ENCODE results near the gene AMBRA1. TPM values are rescaled to one million over a fixed set of nuclear protein-coding genes. Genes with fewer than 3 reads are reported as not detected.

Gene AMBRA1
- total and polyA plus RNA-seq, 2 of the 8 experiments (the other 6 are each of a cell fraction or from before 2014, with no cell fraction given): 14.2 to 37.4 TPM

GRCh38 chr11:46455834-46456233, 138.0 kb downstream of the AMBRA1 start:
- H2BK15ac ChIP-seq (ENCODE audit: low read length): no peak overlapping the region
- no peak overlapping the region for H3K9ac ChIP-seq (replicated peaks in 1 of 4; ENCODE audit: extremely low read depth in 1 of 4, low read depth in 3 of 4, low read length in 3 of 4)
- no peak overlapping the region for H4K5ac ChIP-seq (ENCODE audit: insufficient read length, low read depth, low read length)
- no peak overlapping the region for H2AFZ ChIP-seq (ENCODE audit: low read length)
- CTCF ChIA-PET (ENCODE audit: partially characterized antibody): interaction anchor here (1.0 to 3.9 kb wide), 9 partner anchors 10 to 73 kb away, joined by 3 to 15 read pairs (median 4); no protein-coding TSS in a partner anchor
- no peak overlapping the region for H2BK120ac ChIP-seq (replicated peaks; ENCODE audit: low read depth, low read length)
- WGBS, 2 experiments (ENCODE audit: extremely low coverage in 1 of 2, insufficient coverage in 1 of 2, insufficient read length in 1 of 2, insufficient replicate concordance in 2 of 2, low coverage in 1 of 2, low lambda C conversion rate in 2 of 2, missing lambda C conversion rate in 1 of 2): 63% methylated on average over 1 of the region's 1 CpG; no CpG with 5 or more reads in 1 of the 2 experiments
- H2AK5ac ChIP-seq (ENCODE audit: low read depth, low read length): no peak overlapping the region
- no peak overlapping the region for H2BK5ac ChIP-seq (ENCODE audit: low read depth, low read length)
- H3K4me1 ChIP-seq (replicated peaks in 1 of 4; ENCODE audit: control insufficient read depth in 3 of 4, insufficient read depth in 4 of 4, low read length in 3 of 4): peaks cover 6 to 19% (median 13%) of the 10 kb centered on the region in 4 experiments; a peak in 6 of 7 replicates
- H3K14ac ChIP-seq (ENCODE audit: insufficient read length): no peak overlapping the region
- H3K27ac ChIP-seq (ENCODE audit: low read depth, low read length): no peak overlapping the region
- no peaks in the 10 kb centered on the region; the same call in 1 of the 2 replicates for H3K79me1 ChIP-seq (ENCODE audit: low read depth, low read length)
- TF ChIP-seq CTCF (IDR thresholded peaks at IDR 0.05; ENCODE audit: control extremely low read depth in 1 of 3, insufficient read depth in 1 of 3, low read depth in 1 of 3, low read length in 3 of 3) (no peak), KDM1A (IDR thresholded peaks at IDR 0.05; ENCODE audit: borderline replicate concordance, low read length) (no peak), BRCA1 (IDR thresholded peaks at IDR 0.05; ENCODE audit: low read depth, low read length) (no peak), EGR1 (IDR thresholded peaks at IDR 0.05; ENCODE audit: borderline replicate concordance, low read depth, low read length) (no peak), GABPA (IDR thresholded peaks at IDR 0.05; ENCODE audit: borderline replicate concordance, insufficient read depth, low read length) (no peak), BACH1 (IDR thresholded peaks at IDR 0.05; ENCODE audit: low read length) (no peak), PHF8 (conservative IDR thresholded peaks at IDR 0.05; ENCODE audit: low read depth, low read length) (no peak), NRF1 (IDR thresholded peaks at IDR 0.05; ENCODE audit: low read depth, low read length) (no peak), RAD21 (IDR thresholded peaks at IDR 0.05 in 1 of 2, conservative IDR thresholded peaks at IDR 0.05 in 1 of 2; ENCODE audit: low read depth in 2 of 2, low read length in 2 of 2) (no peak), POLR2AphosphoS5 (IDR thresholded peaks at IDR 0.05; ENCODE audit: low read depth, low read length) (no peak), TBP (IDR thresholded peaks at IDR 0.05; ENCODE audit: low read depth, low read length) (no peak), SP4 (IDR thresholded peaks at IDR 0.05; ENCODE audit: low read length) (no peak)
- POLR2A ChIA-PET (ENCODE audit: partially characterized antibody): interaction anchor here (0.6 to 2.0 kb wide), 3 partner anchors 20 to 64 kb away, joined by 4 to 6 read pairs (median 5); no protein-coding TSS in a partner anchor
- no peaks in the 10 kb centered on the region for H3K23me2 ChIP-seq (ENCODE audit: low read depth, low read length)
- H3K9me3 ChIP-seq (ENCODE audit: insufficient read depth in 2 of 2, low read depth in 1 of 2, low read length in 1 of 2): no peaks in the 10 kb centered on the region
- no peak overlapping the region for H4K91ac ChIP-seq (replicated peaks; ENCODE audit: insufficient read length, low read length)
- H3K79me2 ChIP-seq (ENCODE audit: control insufficient read depth in 1 of 2, insufficient read depth in 2 of 2, low read length in 2 of 2): 0 out of 4 replicates have a peak, but pooled peaks cover 0 to 3% of the 10 kb centered on the region in 2 experiments
- no peak overlapping the region for H3K23ac ChIP-seq (ENCODE audit: insufficient read length)
- H3K56ac ChIP-seq (replicated peaks; ENCODE audit: insufficient read length, low read depth, low read length): no peak overlapping the region
- H4K20me1 ChIP-seq (replicated peaks in 1 of 2; ENCODE audit: control insufficient read depth in 1 of 2, insufficient read depth in 2 of 2, low read length in 2 of 2): no peaks in the 10 kb centered on the region
- H3K4me3 ChIP-seq (ENCODE audit: extremely low read depth in 1 of 4, insufficient read depth in 2 of 4, low read depth in 3 of 4, low read length in 4 of 4): no peak overlapping the region
- no peak overlapping the region for H2BK20ac ChIP-seq (ENCODE audit: low read length)
- DNase-seq (ENCODE audit: low read depth in 1 of 2, low spot score in 2 of 2): no peak
- H3K18ac ChIP-seq (ENCODE audit: extremely low read depth, low read length): no peak overlapping the region
- no peaks in the 10 kb centered on the region for H3K27me3 ChIP-seq (replicated peaks in 1 of 4; ENCODE audit: control insufficient read depth in 3 of 4, extremely low read depth in 1 of 4, insufficient read depth in 3 of 4, low read length in 3 of 4)
- no peaks in the 10 kb centered on the region for H3K36me3 ChIP-seq (ENCODE audit: control insufficient read depth in 2 of 4, insufficient read depth in 4 of 4, low read length in 3 of 4)
- H2BK12ac ChIP-seq (ENCODE audit: low read depth, low read length): no peak overlapping the region
- FAIRE-seq: no peak
- no peak overlapping the region for H4K8ac ChIP-seq (ENCODE audit: extremely low read depth, insufficient read depth, low read length)
- peak overlapping the region; percentile 55 to 81; a peak in 3 of 4 replicates for H3K4me2 ChIP-seq (ENCODE audit: insufficient read depth in 1 of 2, low read depth in 2 of 2, low read length in 2 of 2)
- no peak overlapping the region for H3K4ac ChIP-seq (replicated peaks; ENCODE audit: insufficient read length, low read depth, low read length)

Data from H1 (cell line).